ENCODE measurements around the gene KCNIP1.

The KCNIP1 gene

GRCh38 chr5:170483701-170484458, 19.9 kb upstream of the KCNIP1 start:
- DNase-seq: no peak

- DNase-seq: no peak
These were observed 19.4 kb upstream of the KCNIP1 start for GRCh38 chr5:170484459-170484831.

- no peak for DNase-seq
These were observed 18.8 kb upstream of the KCNIP1 start for GRCh38 chr5:170484847-170485615.

GRCh38 chr5:170485616-170485911, 18.3 kb upstream of the KCNIP1 start:
- no peak for DNase-seq

- DNase-seq: no peak
These were observed 17.4 kb upstream of the KCNIP1 start for GRCh38 chr5:170486371-170486770.

- no peak for DNase-seq
These were observed 15.2 kb upstream of the KCNIP1 start for GRCh38 chr5:170488570-170488969.

- DNase-seq: no peak
These were observed 14.6 kb upstream of the KCNIP1 start for GRCh38 chr5:170489199-170489598.

GRCh38 chr5:170490381-170490780, 13.4 kb upstream of the KCNIP1 start:
- no peak for DNase-seq

- no peak for DNase-seq
These were observed 12.3 kb upstream of the KCNIP1 start for GRCh38 chr5:170491479-170491878.

GRCh38 chr5:170493028-170493820, 10.6 kb upstream of the KCNIP1 start:
- DNase-seq: no peak

- DNase-seq: no peak
These were observed 9.8 kb upstream of the KCNIP1 start for GRCh38 chr5:170494041-170494440.

GRCh38 chr5:170495825-170496661, 7.8 kb upstream of the KCNIP1 start:
- DNase-seq: no peak

GRCh38 chr5:170496662-170497028, 7.2 kb upstream of the KCNIP1 start:
- no peak for DNase-seq

- DNase-seq: no peak
These were observed 6.3 kb upstream of the KCNIP1 start for GRCh38 chr5:170497311-170498038.

GRCh38 chr5:170498811-170499351, 4.9 kb upstream of the KCNIP1 start:
- no peak for DNase-seq

- no peak for DNase-seq
These were observed 4.2 kb upstream of the KCNIP1 start for GRCh38 chr5:170499621-170500020.

- no peak for DNase-seq
These were observed 2.5 kb upstream of the KCNIP1 start for GRCh38 chr5:170501361-170501760.

- DNase-seq: no peak
These were observed 1.9 kb upstream of the KCNIP1 start for GRCh38 chr5:170501931-170502330.

GRCh38 chr5:170504616-170505266, 921 bp downstream of the KCNIP1 start:
- no peak for DNase-seq

- DNase-seq: no peak
These were observed 4.2 kb downstream of the KCNIP1 start for GRCh38 chr5:170508036-170508435.

GRCh38 chr5:170508660-170509347, 5.0 kb downstream of the KCNIP1 start:
- no peak for DNase-seq

All from stimulated activated CD4-positive, alpha-beta T cell treated with anti-CD3 and anti-CD28 coated beads, Interleukin-2, amount 100 ng/mL, for 48 hours (primary cell).